Mesenteric fat pad (tissue), 1 donor: ENCODE data around the gene SMPDL3A. TPM values are rescaled to one million over a fixed set of nuclear protein-coding genes. Genes with fewer than 3 reads are reported as not detected.

Experiments used
- DNase-seq: peaks from one replicate; pipeline ENCODE4 v3.0.0-alpha.2; 2020; ENCODE audit warnings: low spot score
- total RNA-seq: library from RNA; stranded (reverse); fragmentation: NEBNext Ultra II Directional; extraction: Animal tissue kit (Norgen Biotek cat#: 25700); gene quantifications from one replicate; pipeline ENCODE4 v1.2.1, GENCODE V29; 2021
- donor health status: DM: yes; HTN: yes; CAD: no.

Gene SMPDL3A
- total RNA-seq, 1 donor from 2014 or later = 7.4 TPM

GRCh38 chr6:122775975-122776374, 13.1 kb upstream of the SMPDL3A start:
- DNase-seq = no peak

- DNase-seq = no peak
Observed at GRCh38 chr6:122778302-122778701, 10.8 kb upstream of the SMPDL3A start.

GRCh38 chr6:122778985-122779661, 9.9 kb upstream of the SMPDL3A start:
- DNase-seq = no peak

GRCh38 chr6:122779667-122780066, 9.4 kb upstream of the SMPDL3A start, which contains the start of gene FABP7:
Gene FABP7 (plus strand): TSS chr6:122779716. CDS start chr6:122779795, 79 bp downstream.
- DNase-seq = no peak

GRCh38 chr6:122780114-122780513, 8.9 kb upstream of the SMPDL3A start:
- DNase-seq = no peak

GRCh38 chr6:122781716-122782115, 7.3 kb upstream of the SMPDL3A start:
- DNase-seq = no peak

GRCh38 chr6:122783401-122783800, 5.7 kb upstream of the SMPDL3A start:
- no peak for DNase-seq

GRCh38 chr6:122785891-122786290, 3.2 kb upstream of the SMPDL3A start:
- DNase-seq = no peak

- no peak for DNase-seq
Observed at GRCh38 chr6:122787721-122788120, 1.3 kb upstream of the SMPDL3A start.

GRCh38 chr6:122788208-122788607, 850 bp upstream of the SMPDL3A start:
- DNase-seq = no peak

GRCh38 chr6:122788663-122789181, 336 bp upstream of the SMPDL3A start:
- DNase-seq = no peak

GRCh38 chr6:122790028-122790422, 967 bp downstream of the SMPDL3A start:
- no peak for DNase-seq

- no peak for DNase-seq
Observed at GRCh38 chr6:122790423-122791309, 1.6 kb downstream of the SMPDL3A start.

- DNase-seq = no peak
Observed at GRCh38 chr6:122791310-122791679, 2.2 kb downstream of the SMPDL3A start.

- no peak for DNase-seq
Observed at GRCh38 chr6:122792766-122793165, 3.7 kb downstream of the SMPDL3A start.

GRCh38 chr6:122797537-122797936, 8.5 kb downstream of the SMPDL3A start:
- no peak for DNase-seq

GRCh38 chr6:122798099-122798641, 9.1 kb downstream of the SMPDL3A start:
- DNase-seq = no peak

- DNase-seq = no peak
Observed at GRCh38 chr6:122799140-122799745, 10.2 kb downstream of the SMPDL3A start.

- DNase-seq = no peak
Observed at GRCh38 chr6:122799916-122800686, 11.0 kb downstream of the SMPDL3A start.

- DNase-seq = no peak
Observed at GRCh38 chr6:122800906-122801305, 11.8 kb downstream of the SMPDL3A start.

GRCh38 chr6:122801397-122801796, 12.3 kb downstream of the SMPDL3A start:
- DNase-seq = no peak
